ENCODE measurements around the gene APOBEC3F. TPM values are rescaled to one million over a fixed set of nuclear protein-coding genes. Genes with fewer than 3 reads are reported as not detected.
A peak's percentile ranks its signal among the peaks of the same experiment; 100 is the strongest.
"Not testable (repeated sequence)": the region's sequence is repeated elsewhere in the genome, so short reads cannot be mapped to it uniquely, and the experiment has no call there.

Gene APOBEC3F
- total RNA-seq, 2 experiments from 2014 or later, result 3.7 to 20.7 TPM

GRCh38 chr22:39039306-39040126 lies 1.1 kb upstream of the APOBEC3F start:
- no peaks in the 10 kb centered on the region for H3K36me3 ChIP-seq (ENCODE audit: insufficient read depth, low read length)
- H3K9me2 ChIP-seq (ENCODE audit: insufficient read depth, low read length), result no peaks in the 10 kb centered on the region
- no peak overlapping the region for H3K27ac ChIP-seq (ENCODE audit: low read depth, low read length, poor library complexity, severe bottlenecking)
- no peaks in the 10 kb centered on the region for H3K79me2 ChIP-seq (ENCODE audit: insufficient read depth, low read depth, low read length)
- no peak for TF ChIP-seq CTCF (conservative IDR thresholded peaks at IDR 0.05; ENCODE audit: low read length)
- TF ChIP-seq EZH2phosphoT487 (IDR thresholded peaks at IDR 0.05; ENCODE audit: borderline replicate concordance, low read depth, low read length), result no peak
- no peak overlapping the region; the same call in 1 of the 2 replicates for H2AFZ ChIP-seq (ENCODE audit: low read length)
- H4K20me1 ChIP-seq (ENCODE audit: insufficient read depth, low read length), result no peaks in the 10 kb centered on the region
- H3K4me3 ChIP-seq (ENCODE audit: low read depth, low read length, poor library complexity, severe bottlenecking), result no peak overlapping the region
- ChIA-PET CTCF (ENCODE audit: unreplicated experiment) (no interaction called here), POLR2A (no interaction called here)
- intact Hi-C loops (cut with micrococcal nuclease; ENCODE audit: unreplicated experiment), result no loop called here
- 0 out of 2 replicates have a peak overlapping the region, but pooled peaks have one; percentile 31 for H3K4me2 ChIP-seq (ENCODE audit: low read length)
- H3K4me1 ChIP-seq (ENCODE audit: insufficient read depth, low read length, poor library complexity, severe bottlenecking), result peaks cover 22% of the 10 kb centered on the region
- no TSS peak for BruUV-seq (replicated peaks)
- no peaks in the 10 kb centered on the region for H3K9me3 ChIP-seq (ENCODE audit: low read length)
- DNase-seq (ENCODE audit: low spot score), result no peak

GRCh38 chr22:39040155-39040537 lies 518 bp upstream of the APOBEC3F start:
- H4K20me1 ChIP-seq (ENCODE audit: insufficient read depth, low read length); POLR2A ChIA-PET; intact Hi-C loops (cut with micrococcal nuclease; ENCODE audit: unreplicated experiment); H3K79me2 ChIP-seq (ENCODE audit: insufficient read depth, low read depth, low read length); CTCF ChIA-PET (ENCODE audit: unreplicated experiment); BruUV-seq (replicated peaks); H3K36me3 ChIP-seq (ENCODE audit: insufficient read depth, low read length); H3K9me3 ChIP-seq (ENCODE audit: low read length); H3K9me2 ChIP-seq (ENCODE audit: insufficient read depth, low read length); DNase-seq (ENCODE audit: low spot score): not testable (repeated sequence)
- peaks cover 24% of the 10 kb centered on the region for H3K4me1 ChIP-seq (ENCODE audit: insufficient read depth, low read length, poor library complexity, severe bottlenecking)
- peak overlapping the region; percentile 64 for H3K4me3 ChIP-seq (ENCODE audit: low read depth, low read length, poor library complexity, severe bottlenecking)
- peak overlapping the region; percentile 54 for H3K27ac ChIP-seq (ENCODE audit: low read depth, low read length, poor library complexity, severe bottlenecking)
- H3K4me2 ChIP-seq (ENCODE audit: low read length), result peak overlapping the region; percentile 31; the same call in 1 of the 2 replicates
- H2AFZ ChIP-seq (ENCODE audit: low read length), result peak overlapping the region; percentile 69; the same call in 1 of the 2 replicates

GRCh38 chr22:39041908-39042307 lies 1.2 kb downstream of the APOBEC3F start:
- intact Hi-C loops (cut with micrococcal nuclease; ENCODE audit: unreplicated experiment), result no loop called here
- H3K9me3 ChIP-seq (ENCODE audit: low read length), result no peaks in the 10 kb centered on the region
- DNase-seq (ENCODE audit: low spot score), result no peak
- H3K27ac ChIP-seq (ENCODE audit: low read depth, low read length, poor library complexity, severe bottlenecking), result no peak overlapping the region
- TSS peak; percentile 68 for BruUV-seq (replicated peaks)
- peaks cover 29% of the 10 kb centered on the region for H3K4me1 ChIP-seq (ENCODE audit: insufficient read depth, low read length, poor library complexity, severe bottlenecking)
- no peak for TF ChIP-seq EZH2phosphoT487 (IDR thresholded peaks at IDR 0.05; ENCODE audit: borderline replicate concordance, low read depth, low read length)
- TF ChIP-seq CTCF (conservative IDR thresholded peaks at IDR 0.05; ENCODE audit: low read length), result no peak
- ChIA-PET POLR2A (no interaction called here), CTCF (ENCODE audit: unreplicated experiment) (no interaction called here)
- H3K79me2 ChIP-seq (ENCODE audit: insufficient read depth, low read depth, low read length), result no peaks in the 10 kb centered on the region
- H2AFZ ChIP-seq (ENCODE audit: low read length), result no peak overlapping the region
- no peaks in the 10 kb centered on the region for H3K9me2 ChIP-seq (ENCODE audit: insufficient read depth, low read length)
- peak overlapping the region; percentile 64 for H3K4me3 ChIP-seq (ENCODE audit: low read depth, low read length, poor library complexity, severe bottlenecking)
- no peaks in the 10 kb centered on the region for H3K36me3 ChIP-seq (ENCODE audit: insufficient read depth, low read length)
- peak overlapping the region; percentile 73 for H3K4me2 ChIP-seq (ENCODE audit: low read length)
- H4K20me1 ChIP-seq (ENCODE audit: insufficient read depth, low read length), result no peaks in the 10 kb centered on the region

- H3K36me3 ChIP-seq (ENCODE audit: insufficient read depth, low read length); H3K79me2 ChIP-seq (ENCODE audit: insufficient read depth, low read depth, low read length); H3K4me3 ChIP-seq (ENCODE audit: low read depth, low read length, poor library complexity, severe bottlenecking); H3K9me3 ChIP-seq (ENCODE audit: low read length); H2AFZ ChIP-seq (ENCODE audit: low read length); POLR2A ChIA-PET; H4K20me1 ChIP-seq (ENCODE audit: insufficient read depth, low read length); H3K9me2 ChIP-seq (ENCODE audit: insufficient read depth, low read length); CTCF ChIA-PET (ENCODE audit: unreplicated experiment); H3K4me2 ChIP-seq (ENCODE audit: low read length); H3K27ac ChIP-seq (ENCODE audit: low read depth, low read length, poor library complexity, severe bottlenecking); DNase-seq (ENCODE audit: low spot score); BruUV-seq (replicated peaks); intact Hi-C loops (cut with micrococcal nuclease; ENCODE audit: unreplicated experiment): not testable (repeated sequence)
- peaks cover 33% of the 10 kb centered on the region for H3K4me1 ChIP-seq (ENCODE audit: insufficient read depth, low read length, poor library complexity, severe bottlenecking)
These were observed 2.4 kb downstream of the APOBEC3F start for GRCh38 chr22:39043063-39043462.

- DNase-seq (ENCODE audit: low spot score), result not testable (repeated sequence)
These were observed 4.5 kb downstream of the APOBEC3F start for GRCh38 chr22:39045136-39045535.

More at GRCh38 chr22:39045136-39045535, 4.5 kb downstream of the APOBEC3F start:
- CTCF ChIA-PET (ENCODE audit: unreplicated experiment); POLR2A ChIA-PET; H3K9me3 ChIP-seq (ENCODE audit: low read length); H2AFZ ChIP-seq (ENCODE audit: low read length); H3K79me2 ChIP-seq (ENCODE audit: insufficient read depth, low read depth, low read length); H3K9me2 ChIP-seq (ENCODE audit: insufficient read depth, low read length); intact Hi-C loops (cut with micrococcal nuclease; ENCODE audit: unreplicated experiment); BruUV-seq (replicated peaks); H3K27ac ChIP-seq (ENCODE audit: low read depth, low read length, poor library complexity, severe bottlenecking); H4K20me1 ChIP-seq (ENCODE audit: insufficient read depth, low read length); H3K36me3 ChIP-seq (ENCODE audit: insufficient read depth, low read length); H3K4me3 ChIP-seq (ENCODE audit: low read depth, low read length, poor library complexity, severe bottlenecking): not testable (repeated sequence)
- peaks cover 28% of the 10 kb centered on the region for H3K4me1 ChIP-seq (ENCODE audit: insufficient read depth, low read length, poor library complexity, severe bottlenecking)
- 0 out of 2 replicates have a peak overlapping the region, but pooled peaks have one; percentile 8 for H3K4me2 ChIP-seq (ENCODE audit: low read length)
